Measurements from ENCODE around the gene ALB.

DNA sequence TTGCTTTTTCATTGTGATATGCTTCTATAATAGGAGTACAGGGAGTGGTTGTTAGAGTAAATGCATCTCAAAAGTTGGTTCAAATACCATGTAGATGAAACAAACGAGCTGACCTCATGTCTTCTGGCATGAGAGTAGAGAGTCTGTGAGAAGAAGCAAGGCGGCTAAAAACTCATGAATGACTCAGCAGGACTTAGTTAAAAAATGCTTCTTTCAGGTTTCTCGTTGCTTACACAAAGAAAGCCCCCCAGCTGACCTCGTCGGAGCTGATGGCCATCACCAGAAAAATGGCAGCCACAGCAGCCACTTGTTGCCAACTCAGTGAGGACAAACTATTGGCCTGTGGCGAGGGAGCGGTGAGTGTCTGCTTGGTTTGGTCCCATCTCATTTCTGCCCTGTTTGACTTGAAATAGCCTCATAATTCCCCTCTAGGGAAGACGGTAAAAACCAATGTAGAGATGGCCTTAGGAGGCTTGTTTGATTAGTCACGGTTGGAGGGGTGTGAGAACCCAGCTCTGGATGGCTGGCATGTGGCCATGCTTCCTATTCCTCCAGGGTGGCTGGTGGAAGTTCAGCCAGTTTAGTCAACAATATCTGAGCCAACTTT is 46.4 kb downstream of the ALB start:
- TF ChIP-seq, protein P1, sequence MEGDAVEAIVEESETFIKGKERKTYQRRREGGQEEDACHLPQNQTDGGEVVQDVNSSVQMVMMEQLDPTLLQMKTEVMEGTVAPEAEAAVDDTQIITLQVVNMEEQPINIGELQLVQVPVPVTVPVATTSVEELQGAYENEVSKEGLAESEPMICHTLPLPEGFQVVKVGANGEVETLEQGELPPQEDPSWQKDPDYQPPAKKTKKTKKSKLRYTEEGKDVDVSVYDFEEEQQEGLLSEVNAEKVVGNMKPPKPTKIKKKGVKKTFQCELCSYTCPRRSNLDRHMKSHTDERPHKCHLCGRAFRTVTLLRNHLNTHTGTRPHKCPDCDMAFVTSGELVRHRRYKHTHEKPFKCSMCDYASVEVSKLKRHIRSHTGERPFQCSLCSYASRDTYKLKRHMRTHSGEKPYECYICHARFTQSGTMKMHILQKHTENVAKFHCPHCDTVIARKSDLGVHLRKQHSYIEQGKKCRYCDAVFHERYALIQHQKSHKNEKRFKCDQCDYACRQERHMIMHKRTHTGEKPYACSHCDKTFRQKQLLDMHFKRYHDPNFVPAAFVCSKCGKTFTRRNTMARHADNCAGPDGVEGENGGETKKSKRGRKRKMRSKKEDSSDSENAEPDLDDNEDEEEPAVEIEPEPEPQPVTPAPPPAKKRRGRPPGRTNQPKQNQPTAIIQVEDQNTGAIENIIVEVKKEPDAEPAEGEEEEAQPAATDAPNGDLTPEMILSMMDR (IDR thresholded peaks at IDR 0.05; ENCODE audit: insufficient read depth, low read length, poor library complexity, severe bottlenecking): no peak
- no peak for TF ChIP-seq EZH2phosphoT487 (conservative IDR thresholded peaks at IDR 0.05; ENCODE audit: low read length)
